Neural progenitor cell (in vitro differentiated cells): ENCODE data around the gene ATAD3B. TPM values are rescaled to one million over a fixed set of nuclear protein-coding genes. Genes with fewer than 3 reads are reported as not detected.
A peak's percentile ranks its signal among the peaks of the same experiment; 100 is the strongest.

Source experiments
- DNase-seq: peaks from one replicate; pipeline ENCODE4 v3.0.0-alpha.2; 2016; ENCODE audit warnings: low spot score
- H2AFZ ChIP-seq: fragments of 200-600 bp; sonication (generic); replicated peaks from 2 replicates; pipeline ENCODE4 v1.6.1; 2016; ENCODE audit warnings: antibody characterized with exemption
- H3F3A ChIP-seq: fragments of 200-600 bp; sonication (generic); 2 replicates; pipeline ENCODE4 v1.6.1; 2016; ENCODE audit warnings: antibody characterized with exemption, low read depth
- H3K27ac ChIP-seq: fragments of 200-600 bp; sonication (generic); 2 replicates; pipeline ENCODE4 v1.5.1; 2016; ENCODE audit warnings: mild to moderate bottlenecking
- H3K27me3 ChIP-seq: fragments of 200-600 bp; sonication (generic); 2 replicates; pipeline ENCODE4 v1.6.1; 2016; ENCODE audit warnings: mild to moderate bottlenecking, moderate library complexity
- H3K36me3 ChIP-seq: fragments of 200-600 bp; sonication (generic); 2 replicates; pipeline ENCODE4 v1.5.1; 2016
- H3K4me1 ChIP-seq: fragments of 200-600 bp; sonication (generic); 2 replicates; pipeline ENCODE4 v1.6.1; 2016; ENCODE audit warnings: mixed run types
- H3K4me2 ChIP-seq: fragments of 200-600 bp; sonication (generic); 2 replicates; pipeline ENCODE4 v1.6.1; 2016
- H3K4me3 ChIP-seq: fragments of 200-600 bp; sonication (generic); 2 replicates; pipeline ENCODE4 v1.5.1; 2016
- H3K79me2 ChIP-seq: fragments of 200-600 bp; sonication (generic); 2 replicates; pipeline ENCODE4 v1.6.1; 2016; ENCODE audit warnings: low read depth
- H3K9ac ChIP-seq: fragments of 200-600 bp; sonication (generic); 2 replicates; pipeline ENCODE4 v1.6.1; 2016
- H3K9me3 ChIP-seq: fragments of 200-600 bp; sonication (generic); 2 replicates; pipeline ENCODE4 v1.5.1; 2016; ENCODE audit warnings: low read depth
- H4K20me1 ChIP-seq: fragments of 200-600 bp; sonication (generic); 2 replicates; pipeline ENCODE4 v1.6.1; 2016; ENCODE audit warnings: low read depth
- H3K27ac Mint-ChIP-seq: 3 replicates; pipeline ENCODE4 v1.8.0; 2021; ENCODE audit warnings: mixed read lengths
- H3K27me3 Mint-ChIP-seq: 2 replicates; pipeline ENCODE4 v1.8.0; 2022; ENCODE audit warnings: low read depth, mild to moderate bottlenecking, inconsistent platforms, moderate library complexity, mixed read lengths; ENCODE audit not compliant: insufficient read depth
- H3K36me3 Mint-ChIP-seq: 3 replicates; pipeline ENCODE4 v1.8.0; 2021; ENCODE audit warnings: mixed read lengths
- H3K4me1 Mint-ChIP-seq: 3 replicates; pipeline ENCODE4 v1.8.0; 2021; ENCODE audit warnings: mixed read lengths
- H3K4me3 Mint-ChIP-seq: 3 replicates; pipeline ENCODE4 v1.8.0; 2021; ENCODE audit warnings: mild to moderate bottlenecking, moderate library complexity, mixed read lengths
- H3K9me3 Mint-ChIP-seq: 3 replicates; pipeline ENCODE4 v1.8.0; 2020; ENCODE audit warnings: mixed read lengths
- CTCF ChIP-seq: fragments of 200-600 bp; sonication (generic); IDR thresholded peaks from 2 replicates; pipeline ENCODE4 v1.5.1; 2017; ENCODE audit warnings: antibody characterized with exemption, mild to moderate bottlenecking
- EZH2 ChIP-seq: fragments of 200-600 bp; sonication (generic); IDR thresholded peaks from 2 replicates; pipeline ENCODE4 v1.6.1; 2017; ENCODE audit warnings: antibody characterized with exemption, mild to moderate bottlenecking, moderate library complexity
- EZH2phosphoT487 ChIP-seq: fragments of 200-600 bp; sonication (generic); IDR thresholded peaks from 2 replicates; pipeline ENCODE4 v1.6.1; 2017; ENCODE audit warnings: antibody characterized with exemption
- total RNA-seq: library from RNA; depleted of rRNA; stranded (reverse); fragments of >200 nt; gene quantifications from 2 replicates; pipeline ENCODE4 v1.2.3, GENCODE V29; 2015; ENCODE audit warnings: low replicate concordance

ATAD3B gene
- total RNA-seq, 1 donor from 2014 or later, result 9.3 TPM

DNA sequence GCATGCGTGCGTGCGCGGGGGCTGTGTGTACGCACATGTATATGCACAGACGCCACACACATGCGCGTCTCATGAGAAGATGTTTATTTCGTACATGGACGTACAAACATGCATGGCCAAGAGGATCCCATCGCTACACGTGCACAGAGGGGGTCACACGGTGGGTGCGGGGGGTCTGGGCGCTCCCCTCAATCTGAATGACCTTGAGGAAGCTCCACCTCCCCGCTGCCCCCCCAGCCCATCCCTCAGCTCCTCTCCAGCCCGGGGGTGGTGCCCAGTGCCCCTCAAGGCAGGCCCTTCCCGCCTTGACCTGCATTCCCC is 67.4 kb downstream of the ATAD3B start:
- Histone ChIP-seq H3K4me1 (peaks cover 5% of the 10 kb centered on the region), H4K20me1 (peaks cover 38% of the 10 kb centered on the region), H3K4me3 (peak overlapping the region; percentile 59), H3K4me2 (peak overlapping the region; percentile 94), H3K9ac (no peak overlapping the region), H3K36me3 (no peaks in the 10 kb centered on the region), H2AFZ (no peak overlapping the region), H3K79me2 (peaks cover 5% of the 10 kb centered on the region), H3F3A (peaks cover 25% of the 10 kb centered on the region), H3K27ac (no peak overlapping the region), H3K27me3 (no peaks in the 10 kb centered on the region), H3K9me3 (no peaks in the 10 kb centered on the region)
- DNase-seq, result no peak
- Mint-ChIP-seq H3K4me3 (peak overlapping the region; percentile 86), H3K9me3 (no peaks in the 10 kb centered on the region), H3K36me3 (peaks cover 11% of the 10 kb centered on the region), H3K27ac (no peak overlapping the region), H3K27me3 (peaks cover 2% of the 10 kb centered on the region), H3K4me1 (peaks cover 11% of the 10 kb centered on the region)
- no peak for TF ChIP-seq EZH2
- TF ChIP-seq CTCF, result no peak
- no peak for TF ChIP-seq EZH2phosphoT487

- Mint-ChIP-seq H3K27me3 (peaks cover 2% of the 10 kb centered on the region), H3K9me3 (no peaks in the 10 kb centered on the region), H3K36me3 (peaks cover 11% of the 10 kb centered on the region), H3K27ac (no peak overlapping the region), H3K4me1 (peaks cover 11% of the 10 kb centered on the region), H3K4me3 (peak overlapping the region; percentile 86)
- no peak overlapping the region for H3K9ac ChIP-seq
- no peaks in the 10 kb centered on the region for H3K27me3 ChIP-seq
- H3K36me3 ChIP-seq, result no peaks in the 10 kb centered on the region
- DNase-seq, result peak; percentile 80
- peak overlapping the region; percentile 94 for H3K4me2 ChIP-seq
- H3K79me2 ChIP-seq, result peaks cover 5% of the 10 kb centered on the region
- H3K4me1 ChIP-seq, result peaks cover 5% of the 10 kb centered on the region
- H2AFZ ChIP-seq, result no peak overlapping the region
- TF ChIP-seq CTCF (no peak), EZH2 (no peak), EZH2phosphoT487 (no peak)
- no peaks in the 10 kb centered on the region for H3K9me3 ChIP-seq
- peak overlapping the region; percentile 59 for H3K4me3 ChIP-seq
- H3K27ac ChIP-seq, result no peak overlapping the region
- peaks cover 25% of the 10 kb centered on the region for H3F3A ChIP-seq
- peaks cover 38% of the 10 kb centered on the region for H4K20me1 ChIP-seq
Measured at GRCh38 chr1:1539310-1540089, 67.9 kb downstream of the ATAD3B start.

DNA sequence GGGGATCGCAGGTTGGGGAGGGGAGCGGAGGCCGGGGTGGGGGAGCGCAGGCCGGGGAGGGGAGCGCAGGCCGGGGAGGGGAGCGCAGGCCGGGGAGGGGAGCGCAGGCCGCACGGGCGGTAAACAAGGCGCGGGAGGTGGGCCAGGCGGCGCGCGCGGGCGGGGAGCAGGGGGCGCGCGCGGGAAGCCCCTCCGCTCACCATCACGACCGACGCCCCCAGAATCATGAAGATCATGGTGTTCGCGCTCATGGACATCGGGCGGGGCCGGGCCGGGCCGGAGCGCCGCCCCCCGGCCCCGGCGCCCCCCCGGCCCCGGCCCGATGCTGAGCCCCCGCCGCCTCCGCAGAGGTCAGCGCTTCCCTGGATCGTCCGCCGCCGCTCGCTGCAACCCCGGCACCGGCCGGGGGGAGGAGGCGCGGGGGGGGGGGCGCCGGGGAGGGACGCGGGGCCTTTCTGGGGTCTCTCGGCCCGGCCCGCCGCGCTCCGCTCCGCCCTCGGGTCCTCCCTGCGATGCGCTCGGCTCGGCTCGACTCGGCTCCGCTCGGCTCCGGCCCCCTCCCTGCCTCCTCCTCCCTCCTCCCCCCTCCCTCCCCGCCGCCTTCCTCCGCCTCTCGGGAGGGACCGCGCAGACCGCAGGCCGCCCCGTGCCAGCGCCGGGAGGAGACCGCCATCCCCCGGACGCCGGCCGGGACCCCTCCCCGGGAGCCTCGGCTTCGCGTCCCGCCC is 68.7 kb downstream of the ATAD3B start, which contains the start of gene TMEM240:
Gene TMEM240, minus strand, starts transcription at position 535 of the 728 bp plus-strand sequence. Its CDS starts 278 bp downstream, at position 257.
- H3K36me3 ChIP-seq, result no peaks in the 10 kb centered on the region
- peak within 1 kb of the TSS; percentile 59 for H3K4me3 ChIP-seq
- H4K20me1 ChIP-seq, result peaks cover 38% of the 10 kb centered on the region
- H3K27ac ChIP-seq, result no peak within 1 kb of the TSS
- peak within 1 kb of the TSS; percentile 94 for H3K4me2 ChIP-seq
- peaks cover 5% of the 10 kb centered on the region for H3K79me2 ChIP-seq
- H3K4me1 Mint-ChIP-seq, result peaks cover 11% of the 10 kb centered on the region
- H2AFZ ChIP-seq, result no peak within 1 kb of the TSS
- TF ChIP-seq EZH2 (no peak), CTCF (no peak), EZH2phosphoT487 (no peak)
- peaks cover 2% of the 10 kb centered on the region for H3K27me3 Mint-ChIP-seq
- H3K4me3 Mint-ChIP-seq, result peak within 1 kb of the TSS; percentile 86
- H3K9me3 Mint-ChIP-seq, result no peaks in the 10 kb centered on the region
- no peaks in the 10 kb centered on the region for H3K9me3 ChIP-seq
- H3K27me3 ChIP-seq, result no peaks in the 10 kb centered on the region
- peak; percentile 92 for DNase-seq
- H3K27ac Mint-ChIP-seq, result no peak within 1 kb of the TSS
- peaks cover 5% of the 10 kb centered on the region for H3K4me1 ChIP-seq
- peaks cover 13% of the 10 kb centered on the region for H3K36me3 Mint-ChIP-seq
- no peak within 1 kb of the TSS for H3K9ac ChIP-seq
- peaks cover 25% of the 10 kb centered on the region for H3F3A ChIP-seq
